ENCODE data around the gene WNT1.

The WNT1 gene

DNA sequence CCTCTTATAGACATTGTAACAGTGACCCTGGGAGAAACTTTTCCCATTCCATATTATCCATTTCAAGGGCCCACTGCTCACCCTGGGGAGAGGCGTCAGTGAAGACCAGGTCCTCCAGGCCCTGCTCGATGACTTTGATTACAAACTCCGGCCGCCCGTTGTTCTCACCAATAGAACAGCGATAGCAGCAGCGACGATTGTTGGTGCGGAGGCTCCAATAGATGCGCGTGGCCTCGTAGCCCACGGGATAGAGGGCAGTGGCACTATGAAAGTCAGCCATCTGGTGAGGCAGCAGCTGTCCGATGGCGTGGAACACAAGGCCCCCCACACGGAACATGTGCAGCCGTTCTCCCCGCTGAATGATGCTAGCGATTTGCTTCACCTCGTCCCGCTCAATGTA is 48.0 kb downstream of the WNT1 start:
- H3K4me3 ChIP-seq (ENCODE audit: control insufficient read depth, low read depth, low read length): no peak overlapping the region
- TF ChIP-seq, protein P1, sequence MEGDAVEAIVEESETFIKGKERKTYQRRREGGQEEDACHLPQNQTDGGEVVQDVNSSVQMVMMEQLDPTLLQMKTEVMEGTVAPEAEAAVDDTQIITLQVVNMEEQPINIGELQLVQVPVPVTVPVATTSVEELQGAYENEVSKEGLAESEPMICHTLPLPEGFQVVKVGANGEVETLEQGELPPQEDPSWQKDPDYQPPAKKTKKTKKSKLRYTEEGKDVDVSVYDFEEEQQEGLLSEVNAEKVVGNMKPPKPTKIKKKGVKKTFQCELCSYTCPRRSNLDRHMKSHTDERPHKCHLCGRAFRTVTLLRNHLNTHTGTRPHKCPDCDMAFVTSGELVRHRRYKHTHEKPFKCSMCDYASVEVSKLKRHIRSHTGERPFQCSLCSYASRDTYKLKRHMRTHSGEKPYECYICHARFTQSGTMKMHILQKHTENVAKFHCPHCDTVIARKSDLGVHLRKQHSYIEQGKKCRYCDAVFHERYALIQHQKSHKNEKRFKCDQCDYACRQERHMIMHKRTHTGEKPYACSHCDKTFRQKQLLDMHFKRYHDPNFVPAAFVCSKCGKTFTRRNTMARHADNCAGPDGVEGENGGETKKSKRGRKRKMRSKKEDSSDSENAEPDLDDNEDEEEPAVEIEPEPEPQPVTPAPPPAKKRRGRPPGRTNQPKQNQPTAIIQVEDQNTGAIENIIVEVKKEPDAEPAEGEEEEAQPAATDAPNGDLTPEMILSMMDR (conservative IDR thresholded peaks at IDR 0.05; ENCODE audit: control insufficient read depth, insufficient read depth, low read depth, low read length): no peak
- no peak for DNase-seq (ENCODE audit: low read depth)

DNA sequence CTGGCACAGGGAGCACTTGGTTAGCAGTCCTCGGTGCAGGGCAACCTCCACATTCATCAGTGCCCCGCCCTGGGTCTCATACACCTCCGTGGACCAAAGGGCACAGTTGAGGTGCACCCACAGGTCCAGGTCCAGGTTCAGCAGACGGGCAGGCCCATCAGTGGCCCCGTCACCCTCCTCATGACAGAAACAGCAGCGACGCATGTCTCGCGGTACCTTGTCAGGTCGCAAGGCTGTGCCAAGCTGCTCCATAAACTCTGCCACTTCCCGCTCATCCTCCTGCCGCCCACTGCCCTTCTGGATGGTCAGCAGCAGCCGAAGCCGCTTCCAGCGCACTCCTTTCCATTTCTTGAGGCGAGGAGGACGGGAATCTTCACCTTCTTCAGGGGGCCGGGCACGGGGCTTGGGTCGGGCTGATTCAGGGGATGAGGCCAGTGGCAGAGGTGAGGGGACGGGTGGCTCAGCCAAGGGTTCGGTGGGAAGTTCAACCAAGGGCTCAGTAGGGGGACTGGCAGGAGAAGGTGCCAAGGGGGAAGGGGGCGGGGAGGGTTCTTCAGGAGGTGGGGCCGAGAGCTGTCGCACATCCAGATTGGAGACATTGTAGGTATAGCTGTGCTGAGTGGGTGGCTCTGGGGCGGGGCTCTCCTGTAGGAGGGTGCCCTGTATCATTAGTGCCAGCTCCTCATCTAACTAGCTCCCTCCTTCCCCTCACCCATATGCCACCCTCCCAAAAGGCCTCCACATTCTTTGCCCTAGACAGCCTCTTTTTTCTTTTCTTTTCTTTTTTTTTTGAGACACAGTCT is 48.8 kb downstream of the WNT1 start:
- H3K4me3 ChIP-seq (ENCODE audit: control insufficient read depth, low read depth, low read length): no peak overlapping the region
- no peak for DNase-seq (ENCODE audit: low read depth)
- TF ChIP-seq, protein P1 (conservative IDR thresholded peaks at IDR 0.05; ENCODE audit: control insufficient read depth, insufficient read depth, low read depth, low read length): no peak

GRCh38 chr12:49027846-49028555 is 49.9 kb downstream of the WNT1 start:
- DNase-seq (ENCODE audit: low read depth): no peak
- TF ChIP-seq, protein P1 (conservative IDR thresholded peaks at IDR 0.05; ENCODE audit: control insufficient read depth, insufficient read depth, low read depth, low read length): no peak
- no peak overlapping the region for H3K4me3 ChIP-seq (ENCODE audit: control insufficient read depth, low read depth, low read length)

- no peak overlapping the region for H3K4me3 ChIP-seq (ENCODE audit: control insufficient read depth, low read depth, low read length)
- no peak for DNase-seq (ENCODE audit: low read depth)
These were observed 50.6 kb downstream of the WNT1 start for GRCh38 chr12:49028666-49029275.

DNA sequence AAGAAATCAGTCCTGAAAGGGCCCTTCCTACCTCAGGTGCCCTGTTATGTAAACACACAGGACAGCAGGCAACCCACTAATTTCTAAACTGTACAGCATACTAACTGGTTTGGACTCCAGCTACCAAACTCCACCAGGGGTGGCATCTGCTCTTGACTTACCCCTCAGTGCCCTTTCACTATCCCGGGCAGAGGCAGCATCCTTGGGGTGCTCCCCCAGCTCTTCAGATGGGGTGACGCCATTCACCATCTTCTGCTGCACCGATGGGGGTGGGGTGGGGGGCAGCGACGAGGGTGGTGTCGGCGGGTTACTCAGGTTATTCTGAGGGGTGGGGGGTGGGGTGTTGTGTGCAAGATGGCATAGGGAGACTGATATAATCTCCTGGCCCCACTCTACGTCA is 52.0 kb downstream of the WNT1 start:
- no peak overlapping the region for H3K4me3 ChIP-seq (ENCODE audit: control insufficient read depth, low read depth, low read length)
- no peak for DNase-seq (ENCODE audit: low read depth)
- TF ChIP-seq, protein P1 (conservative IDR thresholded peaks at IDR 0.05; ENCODE audit: control insufficient read depth, insufficient read depth, low read depth, low read length): no peak

More at GRCh38 chr12:49028666-49029275, 50.6 kb downstream of the WNT1 start:
- TF ChIP-seq, protein P1 (conservative IDR thresholded peaks at IDR 0.05; ENCODE audit: control insufficient read depth, insufficient read depth, low read depth, low read length): no peak

DNA sequence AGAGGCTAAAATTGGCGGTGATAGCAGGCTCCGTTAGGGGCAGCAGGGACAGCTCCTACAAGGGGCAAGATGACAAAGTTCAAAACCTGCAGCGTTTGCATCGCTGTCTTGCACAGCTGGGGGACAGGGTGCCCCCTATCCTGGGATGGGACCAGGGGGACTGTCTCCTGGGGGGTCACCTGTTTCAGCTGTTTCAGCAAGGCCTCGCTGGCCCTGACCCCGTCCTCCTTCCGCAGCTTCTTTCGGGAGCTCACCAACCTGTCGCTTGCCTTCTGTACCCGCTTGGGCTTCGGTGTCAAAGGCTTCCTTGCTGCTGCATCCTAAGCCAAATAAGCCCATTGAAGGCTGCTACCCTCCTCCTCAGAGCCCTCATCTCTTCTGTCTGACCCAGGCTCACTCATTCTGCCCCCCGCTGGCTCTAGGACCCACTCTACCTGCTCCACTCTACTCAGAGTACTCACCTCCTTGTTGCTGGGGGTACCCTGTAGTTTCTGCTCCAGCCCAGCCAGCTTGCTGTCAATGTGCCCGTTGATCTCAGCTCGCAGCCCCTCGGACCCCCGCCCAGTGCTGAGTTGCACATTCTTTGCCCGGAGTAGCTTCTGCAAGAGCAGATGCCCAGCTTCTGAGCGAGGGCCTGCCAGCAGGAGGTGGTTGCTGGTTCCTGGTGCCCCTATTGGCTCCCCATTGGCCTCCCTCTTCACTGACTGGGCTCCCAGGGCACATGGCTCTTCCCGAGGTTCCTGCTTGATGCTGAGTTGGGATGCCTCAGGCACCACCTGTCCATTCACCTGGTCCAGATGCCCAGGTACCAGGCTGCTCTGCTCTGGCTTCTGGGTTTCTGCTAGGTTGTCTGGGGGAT is 52.8 kb downstream of the WNT1 start:
- DNase-seq (ENCODE audit: low read depth): no peak
- TF ChIP-seq, protein P1 (conservative IDR thresholded peaks at IDR 0.05; ENCODE audit: control insufficient read depth, insufficient read depth, low read depth, low read length): no peak
- H3K4me3 ChIP-seq (ENCODE audit: control insufficient read depth, low read depth, low read length): no peak overlapping the region

Data from fibroblast of mammary gland (primary cell).